Activated naive CD4-positive, alpha-beta T cell (primary cell): Measurements from ENCODE around the gene SLAMF1.
"Not testable (repeated sequence)": the region's sequence is repeated elsewhere in the genome, so short reads cannot be mapped to it uniquely, and the experiment has no call there.

Experiments
- DNase-seq, 4 experiments: peaks; one replicate each; lab custom pipeline; 2025; lab: John Stamatoyannopoulos, UW

Gene SLAMF1

DNA sequence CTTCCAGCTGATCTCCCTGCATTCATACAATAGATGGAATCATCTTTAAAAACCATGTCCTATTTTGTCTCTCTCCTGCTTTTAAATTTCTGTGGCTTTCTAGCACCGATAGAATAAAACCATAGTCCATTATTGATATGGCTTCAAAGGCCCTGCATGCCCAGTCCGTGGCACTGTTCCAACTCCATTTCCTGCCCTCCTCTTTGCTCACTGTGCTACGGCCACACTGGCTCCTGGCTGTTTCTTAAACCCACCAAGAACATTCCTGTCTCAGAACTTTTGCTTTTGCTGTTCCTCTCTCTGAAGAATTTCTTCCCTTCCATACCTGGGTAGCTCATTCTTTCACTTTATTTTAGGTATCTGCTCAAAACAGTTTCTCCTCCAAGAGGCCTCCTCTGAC lies 7.2 kb downstream of the SLAMF1 start:
- no peak for DNase-seq

DNA sequence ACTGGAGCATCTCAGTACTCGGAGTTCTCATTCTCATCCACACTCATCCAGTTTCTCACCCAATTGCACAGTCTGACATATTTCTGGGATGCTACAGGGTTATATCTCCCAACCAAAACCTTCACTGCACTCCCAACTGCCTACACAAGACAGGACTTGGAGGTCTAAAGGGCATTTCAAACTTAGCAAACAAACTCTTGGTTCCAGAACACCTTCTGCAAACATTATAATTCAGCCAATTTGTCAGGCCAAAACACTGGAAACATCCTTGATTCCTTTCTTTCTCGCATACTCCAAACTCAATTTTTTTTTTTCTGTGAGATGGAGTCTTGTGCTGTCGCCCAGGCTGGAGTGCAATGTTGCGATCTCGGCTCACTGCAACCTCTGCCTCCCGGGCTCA lies 7.9 kb downstream of the SLAMF1 start:
- DNase-seq: no peak

DNA sequence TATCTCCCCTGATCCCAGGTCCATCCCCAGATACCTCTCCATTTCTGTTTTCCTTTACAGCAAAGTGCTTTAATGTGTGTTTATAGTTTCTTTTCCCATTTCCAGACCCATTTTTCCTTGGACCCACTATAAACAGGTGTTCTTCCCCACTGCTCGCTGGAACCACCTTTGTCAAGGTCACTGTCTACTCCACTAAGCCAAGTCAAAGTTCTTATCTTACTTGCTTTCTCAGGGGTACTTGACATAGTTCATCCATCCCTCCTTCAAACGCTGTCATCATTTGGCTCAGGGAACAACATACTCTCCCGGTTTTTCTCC lies 8.3 kb downstream of the SLAMF1 start:
- no peak for DNase-seq

DNA sequence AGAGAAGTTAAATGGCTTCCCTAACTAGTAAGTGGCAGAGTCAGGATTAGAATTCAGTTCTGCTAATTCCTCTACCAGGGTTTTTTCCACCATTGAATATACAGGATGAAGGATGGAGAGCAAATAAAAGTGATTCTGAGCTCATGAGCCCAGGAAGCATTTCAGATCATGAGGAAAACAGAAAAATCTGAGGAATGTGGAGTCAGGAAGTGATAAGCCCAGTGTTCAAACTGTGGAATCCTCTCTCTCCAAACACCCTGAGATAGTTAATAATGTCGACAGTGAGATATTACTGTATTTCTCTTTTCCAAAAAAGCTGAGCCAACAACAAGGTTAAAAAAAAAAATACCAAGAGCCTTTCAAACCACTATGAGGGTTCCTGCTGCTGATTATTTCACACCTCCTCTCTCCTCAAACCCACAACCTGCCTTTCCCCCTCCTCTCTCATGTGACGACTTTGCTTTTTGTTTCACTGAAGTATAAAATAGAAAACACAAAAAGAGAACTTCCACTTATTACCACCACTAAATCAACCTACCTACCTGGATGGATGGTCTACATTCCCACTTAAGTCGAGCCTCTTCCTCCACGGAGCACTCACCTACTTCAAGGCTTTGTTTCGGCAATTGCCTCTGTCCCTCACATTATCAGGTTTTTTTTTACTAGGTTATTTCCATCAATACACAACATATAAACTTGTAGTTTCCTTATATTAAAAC lies 8.9 kb downstream of the SLAMF1 start:
- DNase-seq: no peak

DNA sequence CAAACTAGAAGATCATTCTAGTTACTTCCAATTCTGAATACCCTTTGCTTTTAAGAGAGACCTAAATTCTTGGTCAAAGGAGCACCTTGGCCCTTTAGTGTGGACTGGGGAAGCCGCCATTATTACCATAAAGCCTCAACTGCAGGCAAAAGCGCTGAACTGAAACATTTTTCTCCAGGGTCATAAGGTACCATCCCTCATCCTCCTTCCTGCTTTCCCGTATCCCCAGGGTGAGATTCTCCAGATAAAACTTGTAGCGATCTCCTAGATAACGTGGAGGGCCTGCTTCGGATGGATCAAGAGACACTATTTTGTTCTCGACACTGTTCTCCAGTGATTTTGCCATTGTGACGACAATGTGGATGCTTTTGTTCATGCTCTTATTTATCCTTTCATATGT lies 9.8 kb downstream of the SLAMF1 start:
- no peak for DNase-seq

DNA sequence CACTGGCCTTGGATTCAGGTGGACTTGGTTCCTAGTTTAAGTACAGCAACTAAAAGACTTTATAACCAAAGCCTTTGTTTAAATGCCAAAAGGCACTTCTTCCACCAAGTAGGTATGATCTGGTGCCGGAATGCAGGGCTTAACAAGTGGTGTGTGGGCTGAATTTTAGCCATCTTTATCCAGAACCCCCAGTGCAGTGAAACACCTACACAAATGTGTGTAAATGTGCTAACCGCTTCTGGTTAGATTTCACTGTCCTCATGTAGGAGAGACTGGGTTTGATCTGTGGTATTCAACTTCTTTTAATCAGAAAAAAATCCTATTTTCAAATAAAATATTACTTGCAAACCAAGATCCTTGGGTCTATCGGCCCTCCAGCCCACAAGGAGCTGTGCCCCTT lies 10.3 kb downstream of the SLAMF1 start:
- no peak for DNase-seq

DNA sequence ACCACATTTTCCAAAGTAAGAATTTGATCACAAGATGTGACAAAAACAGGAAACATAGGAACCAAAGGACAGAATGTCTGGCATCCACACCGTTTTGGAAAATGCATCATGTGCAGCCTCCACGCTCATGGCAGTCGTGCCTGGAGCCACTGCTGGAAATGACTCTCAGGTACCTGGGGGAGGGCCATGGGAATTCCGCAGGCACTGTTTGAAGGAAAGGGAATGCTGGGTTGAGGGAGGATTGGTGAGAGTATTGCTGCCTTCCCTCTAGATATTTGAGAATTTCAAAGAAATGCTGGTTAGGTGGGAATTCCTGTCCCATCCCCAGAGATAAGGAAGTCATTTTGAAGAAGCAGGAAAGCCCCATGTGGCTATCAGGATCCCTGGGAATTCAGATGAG lies 10.8 kb downstream of the SLAMF1 start:
- no peak for DNase-seq

DNA sequence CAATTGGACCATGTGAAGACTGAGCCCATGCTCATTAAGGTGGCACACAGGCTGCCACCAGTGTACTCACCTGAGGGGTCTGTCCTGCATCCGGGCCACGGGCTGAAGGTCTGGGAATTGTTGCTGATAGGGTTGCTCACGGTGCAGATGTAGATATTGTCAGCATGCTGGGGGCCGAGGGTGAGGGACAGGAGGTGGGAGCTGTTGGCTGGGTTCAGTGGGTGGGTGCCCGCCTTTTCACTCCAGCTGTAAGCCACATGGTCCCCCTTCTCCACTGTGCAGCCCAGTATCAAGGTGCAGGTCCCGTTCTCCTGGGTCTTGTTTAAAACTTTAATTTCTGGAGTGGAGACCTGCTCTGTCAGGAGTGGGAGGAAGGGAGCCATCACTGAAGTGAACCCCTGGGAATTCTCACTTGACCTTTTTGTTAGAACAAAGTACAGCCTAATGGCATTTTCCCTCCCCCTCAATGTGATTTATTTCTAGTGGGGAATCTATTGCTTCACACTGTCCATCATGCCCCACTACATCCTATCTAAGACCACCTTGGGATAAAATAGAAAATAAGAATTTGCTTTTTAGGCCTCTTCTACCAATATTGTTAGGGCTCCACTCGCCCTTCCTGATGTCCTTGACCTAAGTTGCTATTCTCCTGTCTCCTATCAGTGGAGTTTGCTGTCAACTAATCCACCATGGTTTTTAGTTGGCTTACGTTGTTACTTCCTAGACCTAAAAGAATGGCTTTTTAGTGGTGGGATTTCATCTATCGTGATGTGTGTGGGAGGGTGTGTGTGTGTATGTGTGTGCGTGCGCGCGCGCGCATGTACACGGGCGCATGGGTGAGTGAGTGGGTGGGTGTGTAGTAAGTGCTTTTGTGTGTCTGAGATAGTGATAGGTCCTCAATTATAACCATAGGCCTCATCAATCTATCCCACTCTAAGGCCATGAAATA lies 12.0 kb downstream of the SLAMF1 start:
- DNase-seq: no peak

DNA sequence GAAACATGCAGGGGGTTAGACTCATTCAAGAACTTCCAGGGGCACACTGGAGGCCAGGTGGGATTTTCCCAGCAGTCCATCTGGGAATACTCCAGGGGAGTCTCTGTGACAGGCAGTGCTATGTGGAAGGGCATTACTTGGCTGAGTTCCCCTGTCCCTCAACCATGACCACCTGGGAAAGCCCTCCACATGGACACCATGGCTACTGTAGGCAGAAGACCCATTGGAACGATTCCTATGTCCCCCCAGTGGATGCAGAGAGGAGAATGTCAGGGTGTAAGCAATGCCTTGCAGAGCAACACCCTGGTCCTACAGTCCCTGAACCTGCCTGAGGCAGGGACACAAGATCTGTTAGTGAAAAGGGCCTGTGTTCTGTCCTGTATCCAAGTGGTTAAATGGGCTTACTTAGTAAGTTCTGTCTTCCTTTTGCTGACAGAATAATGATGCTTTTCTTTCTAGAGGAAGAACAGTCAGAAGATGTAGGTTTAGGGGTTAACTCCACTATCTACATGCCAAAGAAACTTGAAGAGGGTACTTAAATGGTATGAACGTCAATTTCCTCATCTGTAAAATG lies 13.4 kb downstream of the SLAMF1 start:
- DNase-seq: no peak

DNA sequence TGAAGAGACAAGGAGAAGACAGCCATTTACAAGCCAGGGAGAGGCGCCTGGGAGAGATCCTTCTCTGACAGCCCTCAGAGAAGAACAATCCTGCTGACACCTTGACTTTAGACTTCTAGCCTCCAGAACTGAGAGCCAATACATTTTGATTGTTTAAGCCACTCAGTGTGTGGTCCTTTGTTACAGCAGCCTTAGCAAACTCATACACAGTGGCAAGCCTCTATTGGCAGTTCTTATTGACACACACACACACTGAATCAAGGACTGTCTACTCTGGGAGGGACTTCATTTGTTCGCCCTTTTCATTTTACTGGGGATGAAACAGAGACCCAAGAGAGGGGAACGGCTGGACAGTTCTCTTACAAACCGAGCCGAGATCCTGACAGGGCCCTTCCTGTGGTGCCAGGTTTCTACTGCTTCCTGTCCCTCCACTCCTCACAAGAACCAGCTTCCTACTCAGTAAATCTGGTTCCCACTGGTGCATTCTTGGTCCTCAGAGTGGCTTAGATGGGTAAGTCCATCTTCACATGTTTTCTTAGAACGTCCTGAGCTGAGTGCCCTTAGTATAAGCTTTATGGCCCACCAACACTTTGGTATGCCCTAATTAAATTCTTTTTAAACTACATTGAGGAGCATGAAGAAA lies 14.7 kb downstream of the SLAMF1 start:
- no peak for DNase-seq

DNA sequence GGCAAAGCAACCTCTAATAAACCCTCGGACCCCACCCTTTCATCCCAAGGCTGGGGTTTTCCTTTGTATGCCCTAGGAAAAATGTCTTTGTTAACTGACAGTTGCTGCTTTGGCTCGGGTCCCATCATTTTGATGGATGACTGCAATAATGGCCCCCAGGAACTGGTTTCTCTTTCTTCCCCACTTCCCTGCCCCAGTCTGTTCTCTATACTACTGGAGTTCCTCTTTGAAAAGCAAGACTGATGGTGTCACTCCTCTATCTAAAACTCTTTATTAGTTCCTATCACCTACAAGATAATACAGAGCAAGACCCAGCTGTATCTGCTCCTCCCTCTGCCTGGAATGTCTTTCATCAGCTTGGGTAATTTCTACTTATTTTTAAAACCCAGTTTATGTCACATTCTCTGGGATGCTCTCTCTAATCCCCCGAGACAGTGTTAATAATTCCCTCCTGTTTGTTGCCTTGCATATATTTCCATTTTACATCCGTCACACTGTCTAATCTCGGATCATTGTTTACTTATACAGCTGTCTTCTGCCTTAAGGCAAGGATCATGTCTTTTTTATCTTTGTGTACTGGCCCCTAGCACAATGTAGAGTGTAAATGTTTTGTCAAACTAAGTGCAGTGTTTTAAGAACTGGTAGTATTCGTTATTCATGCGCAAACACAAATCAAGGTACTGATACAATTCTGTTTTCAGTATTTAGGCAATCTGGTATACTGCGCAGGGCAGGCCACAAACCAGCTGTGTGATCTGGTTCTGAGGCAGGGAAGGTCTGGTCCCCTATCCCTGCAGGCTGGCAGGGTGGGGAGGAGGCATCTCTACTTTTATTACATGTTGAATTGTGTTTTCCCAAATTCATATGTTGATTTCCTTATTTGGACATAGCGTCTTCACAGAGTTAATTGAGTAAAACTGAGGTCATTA lies 16.1 kb downstream of the SLAMF1 start:
- DNase-seq: no peak

DNA sequence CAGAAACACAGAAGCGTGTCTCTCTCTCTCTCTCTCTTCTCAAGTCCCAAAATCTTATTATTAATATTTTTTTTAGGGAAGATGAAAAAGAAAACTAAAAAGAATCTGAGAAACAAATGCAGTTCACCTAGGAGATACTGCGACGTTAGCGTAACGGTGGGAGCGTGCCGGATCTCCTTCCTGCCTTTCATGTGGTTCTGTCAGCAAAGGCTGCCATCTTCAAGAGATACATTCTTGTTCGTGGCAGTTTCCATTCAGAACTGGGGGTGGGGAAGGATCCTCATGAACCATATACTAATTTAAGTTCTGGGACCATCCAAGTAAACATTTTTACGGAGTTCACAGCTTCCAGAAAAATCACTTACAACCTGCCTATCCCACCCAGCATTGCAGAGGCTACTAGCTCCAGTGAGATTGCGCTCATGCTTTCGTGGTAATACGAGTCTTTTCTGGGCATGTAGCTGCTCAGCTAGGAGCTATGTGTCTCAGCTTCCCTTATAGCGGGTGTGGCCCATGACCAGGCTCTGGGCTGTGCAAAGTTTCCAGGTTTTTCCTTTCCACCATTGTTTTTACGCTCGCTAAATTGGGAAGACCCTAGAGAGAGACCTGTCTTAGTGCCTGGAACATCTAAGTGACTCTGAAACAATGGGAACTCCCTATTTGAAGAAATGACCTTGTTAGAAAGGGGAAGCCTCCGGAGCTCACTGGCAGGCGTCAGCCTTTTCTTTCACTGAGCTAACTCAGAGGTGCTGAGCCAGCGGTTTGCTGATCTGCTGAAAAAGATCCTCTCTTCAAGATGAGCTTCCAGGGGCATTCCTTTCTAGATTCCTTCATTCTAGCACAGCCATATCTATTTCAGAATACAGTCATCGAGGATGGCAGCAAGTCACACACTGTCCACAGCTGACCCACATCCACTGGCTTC lies 17.3 kb downstream of the SLAMF1 start:
- DNase-seq: peak in 3 of 4 experiments; percentile 25 to 65 (median 56)

DNA sequence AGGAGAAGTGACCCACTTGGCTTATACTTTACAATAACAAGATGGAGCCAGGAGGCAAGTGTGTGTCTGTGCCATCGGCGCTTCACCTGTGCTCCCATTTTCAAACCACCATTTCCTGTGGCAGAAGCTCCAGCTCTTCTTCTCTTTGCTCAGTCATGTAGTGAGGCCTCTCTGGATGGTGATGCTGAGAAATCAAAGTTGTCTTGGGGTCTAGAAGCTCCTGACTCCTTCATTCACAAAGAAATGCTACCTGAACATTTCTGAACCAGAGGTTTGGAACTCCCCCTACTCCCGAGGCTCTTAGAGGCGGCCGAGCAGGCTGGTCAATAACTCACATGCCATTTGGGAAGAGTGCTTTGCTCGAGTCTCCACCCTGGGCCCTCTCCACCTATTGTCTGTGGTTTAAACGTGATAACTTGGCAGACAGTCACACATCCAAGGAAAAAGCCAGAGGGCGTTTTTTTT lies 18.0 kb downstream of the SLAMF1 start:
- DNase-seq: no peak

DNA sequence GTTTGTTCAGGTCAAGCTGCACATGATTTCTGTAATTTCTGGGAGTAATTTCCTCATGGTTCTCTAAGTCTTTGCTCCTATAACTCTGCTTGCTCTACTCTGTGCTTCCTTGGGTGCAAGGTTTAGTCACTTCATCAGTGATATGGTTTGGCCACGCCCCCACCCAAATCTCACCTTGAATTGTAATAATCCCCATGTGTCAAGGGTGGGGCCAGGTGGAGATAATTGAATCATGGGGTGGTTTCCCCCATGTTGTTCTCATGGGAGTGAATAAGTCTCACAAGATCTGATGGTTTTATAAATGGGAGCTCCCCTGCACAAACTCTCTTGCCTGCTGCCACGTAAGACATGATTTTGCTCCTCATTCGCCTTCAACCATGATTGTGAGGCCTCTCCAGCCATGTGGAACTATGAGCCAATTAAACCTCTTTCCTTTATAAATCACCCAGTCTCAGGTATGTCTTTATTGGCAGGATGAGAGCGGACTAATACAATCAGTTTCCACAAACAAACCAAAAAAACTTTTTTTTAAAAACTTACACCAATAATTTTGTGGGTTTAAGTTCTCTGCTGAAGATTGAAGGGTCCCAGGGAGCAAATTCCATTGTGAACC lies 19.1 kb downstream of the SLAMF1 start:
- DNase-seq: not testable (repeated sequence)

DNA sequence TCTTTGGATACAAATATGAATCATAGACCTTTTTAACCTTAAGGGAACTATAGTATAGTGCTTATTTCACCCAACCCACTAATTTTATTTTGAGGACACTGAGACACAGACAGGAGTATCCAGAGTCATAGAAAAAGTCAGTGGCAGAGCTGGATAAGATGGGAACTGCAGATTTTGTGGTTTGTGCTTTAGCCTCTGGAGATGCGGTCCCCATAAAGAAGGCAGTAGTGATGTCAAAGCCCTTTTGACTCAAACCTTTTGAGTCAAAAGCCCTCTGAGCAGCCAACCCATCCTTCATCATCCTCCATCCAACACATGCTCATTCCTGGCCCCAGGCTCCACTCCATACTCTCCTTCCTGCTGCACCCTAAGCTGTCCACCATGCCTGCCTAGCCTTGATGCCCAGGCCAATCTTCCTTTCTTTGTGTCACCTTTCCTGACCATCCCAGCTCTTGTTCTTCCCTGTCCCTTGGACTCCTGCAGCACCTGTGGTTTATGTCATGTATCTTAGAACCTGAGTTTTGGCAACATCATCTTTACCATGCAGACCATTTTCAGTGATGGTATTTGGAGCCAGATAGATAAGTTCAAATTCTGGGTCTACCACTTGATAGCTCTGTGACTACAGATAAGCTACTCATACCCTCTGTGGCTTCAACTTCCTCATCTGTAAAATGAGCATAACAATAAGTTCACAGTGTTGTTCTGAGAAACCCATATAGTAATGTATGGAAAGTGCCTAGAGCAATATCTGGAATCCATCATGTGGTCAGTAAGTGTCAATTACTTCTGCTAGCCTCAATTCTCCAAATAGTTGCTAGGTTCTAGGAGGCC lies 20.1 kb downstream of the SLAMF1 start:
- no peak for DNase-seq

DNA sequence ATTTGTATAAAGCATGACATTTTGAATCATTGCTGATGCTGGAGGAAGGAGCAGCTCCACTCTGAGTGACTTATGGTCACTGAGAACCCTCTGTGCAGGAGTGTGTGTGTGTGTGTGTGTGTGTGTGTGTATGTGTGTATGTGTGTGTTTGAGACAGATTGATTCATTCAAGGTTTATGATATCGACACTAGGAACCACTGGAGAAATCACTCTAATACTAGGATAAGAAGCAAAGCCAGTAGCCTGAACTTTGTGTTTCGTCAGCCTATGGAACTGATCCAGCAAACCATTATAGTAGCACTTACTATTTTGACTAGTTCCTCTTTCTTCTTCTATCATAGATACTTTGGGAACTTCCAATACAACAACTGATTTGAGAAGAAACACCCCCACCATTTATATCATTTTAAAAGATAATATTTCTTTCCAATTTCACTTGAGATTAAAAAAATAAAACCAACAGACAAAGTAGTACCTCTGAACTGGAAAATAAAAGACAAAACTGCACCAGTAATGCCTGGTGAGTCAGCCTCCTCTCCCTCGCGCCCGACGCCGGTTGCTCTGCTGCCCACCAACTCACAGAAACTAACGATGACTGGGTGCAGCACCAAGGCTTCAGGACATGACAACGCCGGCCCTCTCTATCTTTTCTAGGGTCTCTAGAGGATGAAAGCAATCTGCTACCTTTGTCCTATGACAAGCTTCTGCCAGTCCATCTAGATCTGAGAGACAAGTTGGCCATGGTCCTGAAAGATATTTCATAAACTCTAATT lies 20.9 kb downstream of the SLAMF1 start:
- peak in 1 of 4 experiments; percentile 26 for DNase-seq

DNA sequence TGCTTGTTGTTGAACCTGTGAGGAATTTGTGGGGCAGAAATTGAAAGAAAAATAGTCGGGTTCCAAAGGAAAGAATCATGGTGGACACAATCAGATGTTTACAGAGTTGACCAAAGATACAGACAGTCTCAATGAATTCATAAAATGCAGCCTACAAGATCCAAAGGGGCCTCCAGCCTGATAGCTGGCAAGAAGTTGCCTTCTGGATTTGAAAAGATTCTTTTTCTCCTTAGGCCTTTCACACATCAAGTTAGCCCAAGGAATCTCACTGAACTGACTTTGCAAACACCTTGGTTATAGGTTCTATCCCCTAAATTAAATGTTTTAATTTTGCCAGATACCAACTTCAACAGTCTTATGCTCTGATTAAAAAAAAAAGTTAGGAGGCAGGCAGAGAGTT lies 21.5 kb downstream of the SLAMF1 start:
- DNase-seq: no peak

DNA sequence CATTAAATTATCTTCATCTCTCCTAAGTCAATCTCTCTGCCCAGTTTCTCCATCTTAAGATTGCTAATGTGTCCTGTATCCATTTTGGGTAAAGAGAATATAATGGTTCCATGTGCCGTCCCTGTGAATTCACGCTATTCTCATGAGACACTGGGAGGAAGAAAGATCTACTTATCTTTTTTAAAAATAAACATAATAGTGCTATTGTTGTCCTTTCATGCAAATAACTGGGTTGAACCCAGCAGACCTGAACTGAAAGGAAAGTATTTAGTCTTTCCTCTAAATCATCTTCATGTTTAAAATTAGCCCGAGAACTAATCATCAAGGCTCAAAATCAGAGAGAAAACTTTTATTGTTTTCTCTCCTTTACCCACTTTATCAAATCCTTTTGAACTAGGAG lies 22.4 kb downstream of the SLAMF1 start:
- DNase-seq: no peak
